Sigmoid colon (tissue), 4 donors: ENCODE results near the gene CDK5R1.
"Not testable (repeated sequence)": the region's sequence is repeated elsewhere in the genome, so short reads cannot be mapped to it uniquely, and the experiment has no call there.

Experiments
- EP300 ChIP-seq, 4 donors: sonication (generic); formaldehyde crosslinking; IDR thresholded peaks; one replicate each; pipeline ENCODE4 v1.6.1; 2017; ENCODE audit warnings: antibody characterized with exemption in 4 of 4
- POLR2A ChIP-seq, 2 donors: fragments of 450-650 bp; IDR thresholded peaks; one replicate each; pipeline ENCODE4 v1.6.1; 2016; ENCODE audit warnings: antibody characterized with exemption in 2 of 2, mild to moderate bottlenecking in 2 of 2, moderate library complexity in 2 of 2
- TF ChIP-seq, protein P1 (sequence below), 4 experiments: fragments of 450-650 bp in 3 of 4; fragments of 200-600 bp in 1 of 4; IDR thresholded peaks; one replicate each; pipeline ENCODE4 v1.5.1; 2016 to 2019; ENCODE audit warnings: antibody characterized with exemption in 4 of 4, mild to moderate bottlenecking in 3 of 4, moderate library complexity in 2 of 4

DNA sequence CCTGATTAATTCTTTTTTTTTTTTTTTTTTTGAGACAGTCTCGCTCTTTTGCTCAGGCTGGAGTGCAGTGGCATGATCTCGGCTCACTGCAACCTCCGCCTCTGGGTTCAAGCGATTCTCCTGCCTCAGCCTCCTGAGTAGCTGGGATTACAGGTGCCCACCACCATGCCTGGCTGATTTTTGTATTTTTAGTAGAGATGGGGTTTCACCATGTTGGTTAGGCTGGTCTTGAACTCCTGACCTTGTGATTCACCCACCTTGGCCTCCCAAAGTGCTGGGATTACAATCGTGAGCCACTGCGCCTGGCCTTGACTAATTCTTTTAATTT is 37.7 kb downstream of the CDK5R1 start:
- TF ChIP-seq, protein P1, sequence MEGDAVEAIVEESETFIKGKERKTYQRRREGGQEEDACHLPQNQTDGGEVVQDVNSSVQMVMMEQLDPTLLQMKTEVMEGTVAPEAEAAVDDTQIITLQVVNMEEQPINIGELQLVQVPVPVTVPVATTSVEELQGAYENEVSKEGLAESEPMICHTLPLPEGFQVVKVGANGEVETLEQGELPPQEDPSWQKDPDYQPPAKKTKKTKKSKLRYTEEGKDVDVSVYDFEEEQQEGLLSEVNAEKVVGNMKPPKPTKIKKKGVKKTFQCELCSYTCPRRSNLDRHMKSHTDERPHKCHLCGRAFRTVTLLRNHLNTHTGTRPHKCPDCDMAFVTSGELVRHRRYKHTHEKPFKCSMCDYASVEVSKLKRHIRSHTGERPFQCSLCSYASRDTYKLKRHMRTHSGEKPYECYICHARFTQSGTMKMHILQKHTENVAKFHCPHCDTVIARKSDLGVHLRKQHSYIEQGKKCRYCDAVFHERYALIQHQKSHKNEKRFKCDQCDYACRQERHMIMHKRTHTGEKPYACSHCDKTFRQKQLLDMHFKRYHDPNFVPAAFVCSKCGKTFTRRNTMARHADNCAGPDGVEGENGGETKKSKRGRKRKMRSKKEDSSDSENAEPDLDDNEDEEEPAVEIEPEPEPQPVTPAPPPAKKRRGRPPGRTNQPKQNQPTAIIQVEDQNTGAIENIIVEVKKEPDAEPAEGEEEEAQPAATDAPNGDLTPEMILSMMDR (IDR thresholded peaks at IDR 0.05) = not testable (repeated sequence)
- TF ChIP-seq EP300, POLR2A (IDR thresholded peaks at IDR 0.05): not testable (repeated sequence)
